ENCODE results near the gene SYNPR. TPM values are rescaled to one million over a fixed set of nuclear protein-coding genes. Genes with fewer than 3 reads are reported as not detected.

SYNPR gene
- total RNA-seq, 4 donors from 2014 or later, result 0.17 to 0.58 TPM; not detected in 2

GRCh38 chr3:63294332-63294731, 16.2 kb downstream of the SYNPR start:
- TF ChIP-seq EP300 (IDR thresholded peaks at IDR 0.05), result no peak
- TF ChIP-seq CTCF (IDR thresholded peaks at IDR 0.05), result no peak
- no peak for TF ChIP-seq POLR2A (IDR thresholded peaks at IDR 0.05; ENCODE audit: low read depth)
- no peak for TF ChIP-seq POLR2AphosphoS5 (IDR thresholded peaks at IDR 0.05)
- WGBS, result 79% methylated on average over 4 of the region's 4 CpGs
- intact Hi-C loops (cut with DNase I), result no loop called here
- no peaks in the 10 kb centered on the region for H3K36me3 ChIP-seq
- no peak for DNase-seq (ENCODE audit: extremely low spot score)
- H3K27me3 ChIP-seq, result peaks cover 0 to 5% (median 0%) of the 10 kb centered on the region in 4 donors
- no peak overlapping the region for H3K4me3 ChIP-seq
- no peaks in the 10 kb centered on the region for H3K4me1 ChIP-seq
- H3K9me3 ChIP-seq, result peaks cover 0 to 6% (median 0%) of the 10 kb centered on the region in 4 donors
- H3K27ac ChIP-seq (replicated peaks in 1 of 4), result no peak overlapping the region

GRCh38 chr3:63295356-63295755, 17.2 kb downstream of the SYNPR start:
- no peak for TF ChIP-seq CTCF (IDR thresholded peaks at IDR 0.05)
- no peak for TF ChIP-seq POLR2AphosphoS5 (IDR thresholded peaks at IDR 0.05)
- no peak for TF ChIP-seq POLR2A (IDR thresholded peaks at IDR 0.05; ENCODE audit: low read depth)
- TF ChIP-seq EP300 (IDR thresholded peaks at IDR 0.05), result no peak
- intact Hi-C loops (cut with DNase I), result no loop called here

GRCh38 chr3:63295806-63296205, 17.7 kb downstream of the SYNPR start:
- no peaks in the 10 kb centered on the region for H3K36me3 ChIP-seq
- intact Hi-C loops (cut with DNase I), result no loop called here
- H3K27me3 ChIP-seq, result peaks cover 0 to 5% (median 0%) of the 10 kb centered on the region in 4 donors
- no peak overlapping the region for H3K4me3 ChIP-seq
- DNase-seq (ENCODE audit: extremely low spot score), result no peak
- no peaks in the 10 kb centered on the region for H3K4me1 ChIP-seq
- H3K9me3 ChIP-seq, result peaks cover 0 to 6% (median 0%) of the 10 kb centered on the region in 4 donors
- H3K27ac ChIP-seq (replicated peaks in 1 of 4), result no peak overlapping the region
- TF ChIP-seq EP300 (IDR thresholded peaks at IDR 0.05), result no peak
- no peak for TF ChIP-seq POLR2AphosphoS5 (IDR thresholded peaks at IDR 0.05)
- no peak for TF ChIP-seq POLR2A (IDR thresholded peaks at IDR 0.05; ENCODE audit: low read depth)
- no peak for TF ChIP-seq CTCF (IDR thresholded peaks at IDR 0.05)

More at GRCh38 chr3:63295356-63295755, 17.2 kb downstream of the SYNPR start:
- Histone ChIP-seq H3K36me3 (no peaks in the 10 kb centered on the region), H3K27me3 (peaks cover 0 to 5% (median 0%) of the 10 kb centered on the region in 4 donors), H3K27ac (replicated peaks in 1 of 4) (no peak overlapping the region), H3K9me3 (peaks cover 0 to 6% (median 0%) of the 10 kb centered on the region in 4 donors), H3K4me1 (no peaks in the 10 kb centered on the region), H3K4me3 (no peak overlapping the region)
- 73% methylated on average over 4 of the region's 4 CpGs for WGBS
- no peak for DNase-seq (ENCODE audit: extremely low spot score)

- peaks cover 0 to 5% (median 0%) of the 10 kb centered on the region in 4 donors for H3K27me3 ChIP-seq
- 85% methylated on average over 4 of the region's 4 CpGs for whole genome bisulfite sequencing
- H3K36me3 ChIP-seq, result no peaks in the 10 kb centered on the region
- H3K9me3 ChIP-seq, result peaks cover 0 to 6% (median 0%) of the 10 kb centered on the region in 4 donors
- H3K4me3 ChIP-seq, result no peak overlapping the region
- intact Hi-C loops (cut with DNase I), result no loop called here
- TF ChIP-seq CTCF (IDR thresholded peaks at IDR 0.05), result no peak
- no peak for TF ChIP-seq EP300 (IDR thresholded peaks at IDR 0.05)
- TF ChIP-seq POLR2AphosphoS5 (IDR thresholded peaks at IDR 0.05), result no peak
- TF ChIP-seq POLR2A (IDR thresholded peaks at IDR 0.05; ENCODE audit: low read depth), result no peak
- H3K4me1 ChIP-seq, result no peaks in the 10 kb centered on the region
- no peak overlapping the region for H3K27ac ChIP-seq (replicated peaks in 1 of 4)
- no peak for DNase-seq (ENCODE audit: extremely low spot score)
These were observed 18.1 kb downstream of the SYNPR start for GRCh38 chr3:63296249-63296648.

- no peak for TF ChIP-seq POLR2A (IDR thresholded peaks at IDR 0.05; ENCODE audit: low read depth)
- no peak for TF ChIP-seq CTCF (IDR thresholded peaks at IDR 0.05)
- no peak for TF ChIP-seq EP300 (IDR thresholded peaks at IDR 0.05)
- no peak for TF ChIP-seq POLR2AphosphoS5 (IDR thresholded peaks at IDR 0.05)
- H3K4me3 ChIP-seq, result no peak overlapping the region
- no peak overlapping the region for H3K27ac ChIP-seq (replicated peaks in 1 of 4)
- H3K9me3 ChIP-seq, result no peaks in the 10 kb centered on the region
- no peaks in the 10 kb centered on the region for H3K36me3 ChIP-seq
- H3K27me3 ChIP-seq, result no peaks in the 10 kb centered on the region
- intact Hi-C loops (cut with DNase I), result no loop called here
- H3K4me1 ChIP-seq, result no peaks in the 10 kb centered on the region
- DNase-seq (ENCODE audit: extremely low spot score), result no peak
- WGBS, result 63% methylated on average over 1 of the region's 1 CpG
These were observed 25.1 kb downstream of the SYNPR start for GRCh38 chr3:63303238-63303637.
